Chondrocyte (in vitro differentiated cells): ENCODE data around the gene ANKRD52. TPM values are rescaled to one million over a fixed set of nuclear protein-coding genes. Genes with fewer than 3 reads are reported as not detected.
"Not testable (repeated sequence)": the region's sequence is repeated elsewhere in the genome, so short reads cannot be mapped to it uniquely, and the experiment has no call there.

ENCODE experiments used
- DNase-seq: peaks from one replicate; pipeline ENCODE4 v3.0.0; 2021; ENCODE audit warnings: mixed read lengths, low spot score
- H3K27ac Mint-ChIP-seq: one replicate; pipeline ENCODE4 v1.8.0; 2021; ENCODE audit warnings: mild to moderate bottlenecking, moderate library complexity, mixed read lengths; ENCODE audit not compliant: unreplicated experiment
- H3K27me3 Mint-ChIP-seq: 2 replicates; pipeline ENCODE4 v1.8.0; 2021; ENCODE audit warnings: low read depth, mixed read lengths
- H3K36me3 Mint-ChIP-seq: 2 replicates; pipeline ENCODE4 v1.8.0; 2021; ENCODE audit warnings: low read depth, mixed read lengths
- H3K4me1 Mint-ChIP-seq: 2 replicates; pipeline ENCODE4 v1.8.0; 2021; ENCODE audit warnings: low read depth, mild to moderate bottlenecking, mixed read lengths
- H3K4me3 Mint-ChIP-seq: one replicate; pipeline ENCODE4 v1.8.0; 2021; ENCODE audit warnings: mild to moderate bottlenecking, moderate library complexity, mixed read lengths; ENCODE audit not compliant: unreplicated experiment
- H3K9me3 Mint-ChIP-seq: 2 replicates; pipeline ENCODE4 v1.8.0; 2021; ENCODE audit warnings: low read depth, mixed read lengths
- CTCF ChIP-seq: fragments of 200-600 bp; sonication (generic); IDR thresholded peaks from 2 replicates; pipeline ENCODE4 v1.5.0; 2021; ENCODE audit warnings: antibody characterized with exemption, mild to moderate bottlenecking, moderate library complexity
- total RNA-seq: library from RNA; stranded (reverse); gene quantifications from 3 replicates; pipeline ENCODE4 v1.2.1, GENCODE V29; 2021

ANKRD52 gene
- total RNA-seq, 1 donor from 2014 or later: 106 TPM

- Mint-ChIP-seq H3K36me3 (peaks cover 22% of the 10 kb centered on the region), H3K27ac (no peak overlapping the region), H3K9me3 (no peaks in the 10 kb centered on the region), H3K4me1 (peaks cover 10% of the 10 kb centered on the region), H3K27me3 (no peaks in the 10 kb centered on the region), H3K4me3 (no peak overlapping the region)
- DNase-seq: no peak
- TF ChIP-seq CTCF: no peak
Measured at GRCh38 chr12:56202366-56202765, 55.8 kb downstream of the ANKRD52 start.

- H3K9me3 Mint-ChIP-seq: no peaks in the 10 kb centered on the region
- no peak overlapping the region for H3K4me3 Mint-ChIP-seq
- H3K27me3 Mint-ChIP-seq: no peaks in the 10 kb centered on the region
- DNase-seq: no peak
- H3K4me1 Mint-ChIP-seq: peaks cover 18% of the 10 kb centered on the region
- peak overlapping the region; percentile 3 for H3K27ac Mint-ChIP-seq
- no peak for TF ChIP-seq CTCF
- H3K36me3 Mint-ChIP-seq: no peaks in the 10 kb centered on the region
Measured at GRCh38 chr12:56198836-56199235, 59.3 kb downstream of the ANKRD52 start.

- Mint-ChIP-seq H3K9me3 (no peaks in the 10 kb centered on the region), H3K27me3 (no peaks in the 10 kb centered on the region), H3K36me3 (no peaks in the 10 kb centered on the region), H3K4me3 (no peak overlapping the region), H3K4me1 (peaks cover 23% of the 10 kb centered on the region), H3K27ac (peak overlapping the region; percentile 91)
- TF ChIP-seq CTCF: no peak
- no peak for DNase-seq
Measured at GRCh38 chr12:56197921-56198635, 60.1 kb downstream of the ANKRD52 start.

GRCh38 chr12:56196818-56197550, 61.2 kb downstream of the ANKRD52 start:
- not testable (repeated sequence) for H3K27me3 Mint-ChIP-seq, H3K36me3 Mint-ChIP-seq, H3K9me3 Mint-ChIP-seq, DNase-seq, H3K4me3 Mint-ChIP-seq
- peaks cover 27% of the 10 kb centered on the region for H3K4me1 Mint-ChIP-seq
- H3K27ac Mint-ChIP-seq: peak overlapping the region; percentile 91

- Mint-ChIP-seq H3K4me1 (peaks cover 34% of the 10 kb centered on the region), H3K27ac (peak overlapping the region; percentile 52), H3K4me3 (no peak overlapping the region), H3K9me3 (no peaks in the 10 kb centered on the region), H3K36me3 (no peaks in the 10 kb centered on the region), H3K27me3 (no peaks in the 10 kb centered on the region)
- DNase-seq: no peak
- TF ChIP-seq CTCF: peak; percentile 92
Measured at GRCh38 chr12:56193025-56193578, 65.1 kb downstream of the ANKRD52 start.
